Esophagus (tissue), 2 donors: ENCODE data around the gene TWSG1. TPM values are rescaled to one million over a fixed set of nuclear protein-coding genes. Genes with fewer than 3 reads are reported as not detected.
A peak's percentile ranks its signal among the peaks of the same experiment; 100 is the strongest.

ENCODE experiments used
- H3K27ac ChIP-seq, 2 donors: one replicate each; pipeline ENCODE4 v1.5.1; 2013; ENCODE audit warnings: low read depth in 2 of 2, mild to moderate bottlenecking in 2 of 2, inconsistent platforms in 1 of 2, low read length in 1 of 2, moderate library complexity in 1 of 2
- H3K27me3 ChIP-seq, 2 donors: one replicate each; pipeline ENCODE4 v1.6.1; 2013; ENCODE audit warnings: low read length in 2 of 2, control low read depth in 1 of 2, mild to moderate bottlenecking in 1 of 2; ENCODE audit not compliant: insufficient read depth in 2 of 2, control insufficient read depth in 1 of 2
- H3K36me3 ChIP-seq, 2 donors: one replicate each; pipeline ENCODE4 v1.6.1; 2013; ENCODE audit warnings: low read length in 1 of 2; ENCODE audit not compliant: control insufficient read depth in 2 of 2, insufficient read depth in 2 of 2
- H3K4me1 ChIP-seq, 2 donors: one replicate each; pipeline ENCODE4 v1.6.1; 2013; ENCODE audit warnings: low read length in 1 of 2; ENCODE audit not compliant: control insufficient read depth in 2 of 2, insufficient read depth in 2 of 2
- H3K4me3 ChIP-seq, 2 donors: one replicate each; pipeline ENCODE4 v1.5.1; 2013; ENCODE audit warnings: low read length in 2 of 2, mild to moderate bottlenecking in 2 of 2, low read depth in 1 of 2, moderate library complexity in 1 of 2
- H3K9me3 ChIP-seq, 2 donors: one replicate each; pipeline ENCODE4 v1.6.1; 2013; ENCODE audit warnings: mild to moderate bottlenecking in 2 of 2, low read depth in 1 of 2, low read length in 1 of 2, moderate library complexity in 1 of 2; ENCODE audit not compliant: control insufficient read depth in 2 of 2, insufficient read depth in 1 of 2
- WGBS, 2 donors: extraction: QIAGEN DNeasy Blood & Tissue Kit; methylation state at CpG; one replicate each; pipeline ENCODE4 v1.1.7; 2013; 5-methylcytosine and 5-hydroxymethylcytosine counted together
- polyA plus RNA-seq, 2 donors: library from polyadenylated mRNA; stranded (reverse); fragments of 200-250 nt; gene quantifications; one replicate each; pipeline ENCODE4 v1.2.3, GENCODE V29; 2013
- donor health status: healthy with polysubstance abuse.
- donor health status: Bipolar disorder and iron deficiency.

TWSG1 gene
- polyA plus RNA-seq = 10 to 100 TPM in 1 of 2 donors, 1 to 10 TPM in 1; 5.2 to 10.2 TPM

GRCh38 chr18:9334329-9334972 is at the start of gene TWSG1:
TSS of gene TWSG1 (plus strand) at chr18:9334773. CDS start at chr18:9337230, 2,457 bp downstream.
- Histone ChIP-seq H3K27me3 (no peaks in the 10 kb centered on the region), H3K27ac (peak within 1 kb of the TSS; percentile 83 to 85)
- WGBS, 2 donors = 1% methylated on average over 56 to 67 of the region's 67 CpGs

DNA sequence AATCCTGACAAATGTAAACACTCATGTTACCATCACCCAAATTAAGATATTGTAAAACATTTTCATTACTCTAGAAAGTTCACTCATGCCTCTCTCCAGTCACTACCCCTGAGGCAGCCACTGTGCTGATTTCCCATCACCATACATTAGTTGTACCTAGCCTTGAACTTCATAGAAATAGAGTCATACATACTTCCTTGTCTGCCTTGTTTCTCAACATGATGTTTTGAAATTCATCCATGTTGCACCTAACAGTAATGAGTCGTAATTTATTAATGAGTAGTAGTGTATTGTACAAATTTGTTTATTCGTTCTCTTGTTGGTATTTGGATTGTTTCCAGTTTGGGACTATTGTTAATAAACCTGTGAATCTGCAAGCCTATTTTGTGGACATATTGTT is 49.0 kb upstream of the TWSG1 start:
- Histone ChIP-seq H3K36me3 (no peaks in the 10 kb centered on the region), H3K27me3 (no peaks in the 10 kb centered on the region), H3K4me3 (no peak overlapping the region), H3K4me1 (no peaks in the 10 kb centered on the region), H3K27ac (no peak overlapping the region), H3K9me3 (no peaks in the 10 kb centered on the region)
- WGBS, 2 donors = 82 to 90% methylated on average over 2 of the region's 2 CpGs

More at GRCh38 chr18:9334329-9334972, at the start of gene TWSG1:
- Histone ChIP-seq H3K4me3 (peak within 1 kb of the TSS; percentile 70 to 79), H3K4me1 (no peaks in the 10 kb centered on the region), H3K36me3 (no peaks in the 10 kb centered on the region), H3K9me3 (no peaks in the 10 kb centered on the region)

GRCh38 chr18:9287036-9287435 is 47.5 kb upstream of the TWSG1 start:
- 54 to 64% methylated on average over 7 of the region's 7 CpGs for WGBS, 2 donors
- Histone ChIP-seq H3K4me3 (no peak overlapping the region), H3K4me1 (no peaks in the 10 kb centered on the region), H3K36me3 (no peaks in the 10 kb centered on the region), H3K9me3 (no peaks in the 10 kb centered on the region), H3K27ac (no peak overlapping the region), H3K27me3 (no peaks in the 10 kb centered on the region)

- Histone ChIP-seq H3K4me3 (no peak overlapping the region), H3K4me1 (no peaks in the 10 kb centered on the region), H3K36me3 (no peaks in the 10 kb centered on the region), H3K27me3 (no peaks in the 10 kb centered on the region), H3K9me3 (peaks cover 0 to 7% of the 10 kb centered on the region in 2 donors), H3K27ac (no peak overlapping the region)
Measured at GRCh38 chr18:9289698-9290097, 44.9 kb upstream of the TWSG1 start.

DNA sequence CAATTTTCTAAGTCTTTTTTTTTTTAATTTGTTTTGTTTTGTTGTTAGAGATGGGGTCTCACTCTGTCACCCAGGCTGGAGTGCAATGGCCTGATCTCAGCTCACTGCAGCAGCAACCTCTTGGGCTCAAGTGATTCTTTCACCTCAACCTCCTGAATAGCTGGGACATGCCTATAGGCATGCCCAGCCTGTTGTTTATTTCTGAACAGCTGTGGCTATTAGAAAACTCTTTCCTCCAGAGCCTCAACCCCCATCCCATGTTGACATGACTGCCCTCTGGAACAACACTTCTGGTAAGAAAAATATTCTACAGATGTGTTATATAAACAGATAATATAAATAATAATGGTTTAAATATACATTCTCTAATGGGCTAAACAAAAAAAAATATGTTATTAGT is 44.4 kb upstream of the TWSG1 start:
- Histone ChIP-seq H3K36me3 (no peaks in the 10 kb centered on the region), H3K9me3 (peaks cover 0 to 7% of the 10 kb centered on the region in 2 donors), H3K4me3 (no peak overlapping the region), H3K27me3 (no peaks in the 10 kb centered on the region), H3K27ac (no peak overlapping the region), H3K4me1 (no peaks in the 10 kb centered on the region)

GRCh38 chr18:9292047-9292446 is 42.5 kb upstream of the TWSG1 start:
- no peaks in the 10 kb centered on the region for H3K36me3 ChIP-seq
- no peak overlapping the region for H3K27ac ChIP-seq
- 94 to 99% methylated on average over 2 of the region's 2 CpGs for WGBS, 2 donors
- no peaks in the 10 kb centered on the region for H3K27me3 ChIP-seq
- H3K9me3 ChIP-seq = peaks cover 5 to 12% of the 10 kb centered on the region in 2 donors
- H3K4me3 ChIP-seq = no peak overlapping the region
- no peaks in the 10 kb centered on the region for H3K4me1 ChIP-seq

- Histone ChIP-seq H3K36me3 (no peaks in the 10 kb centered on the region), H3K4me3 (no peak overlapping the region), H3K9me3 (peaks cover 5 to 14% of the 10 kb centered on the region in 2 donors), H3K27me3 (no peaks in the 10 kb centered on the region), H3K4me1 (no peaks in the 10 kb centered on the region), H3K27ac (no peak overlapping the region)
- WGBS, 2 donors = 84 to 91% methylated on average over 1 of the region's 1 CpG
Measured at GRCh38 chr18:9293948-9294347, 40.6 kb upstream of the TWSG1 start.

- Histone ChIP-seq H3K36me3 (no peaks in the 10 kb centered on the region), H3K4me3 (no peak overlapping the region), H3K4me1 (no peaks in the 10 kb centered on the region), H3K27ac (no peak overlapping the region), H3K27me3 (no peaks in the 10 kb centered on the region), H3K9me3 (peaks cover 5 to 14% of the 10 kb centered on the region in 2 donors)
- WGBS, 2 donors = 93 to 97% methylated on average over 14 to 15 of the region's 15 CpGs
Measured at GRCh38 chr18:9296233-9297006, 38.2 kb upstream of the TWSG1 start.

- H3K9me3 ChIP-seq = peaks cover 5 to 14% of the 10 kb centered on the region in 2 donors
- H3K36me3 ChIP-seq = no peaks in the 10 kb centered on the region
- H3K4me3 ChIP-seq = no peak overlapping the region
- H3K27me3 ChIP-seq = no peaks in the 10 kb centered on the region
- no peak overlapping the region for H3K27ac ChIP-seq
- H3K4me1 ChIP-seq = no peaks in the 10 kb centered on the region
- WGBS, 2 donors = 95 to 99% methylated on average over 23 to 24 of the region's 24 CpGs
Measured at GRCh38 chr18:9297007-9297393, 37.6 kb upstream of the TWSG1 start.
